Fibroblast of lung (primary cell): ENCODE measurements around the gene RNLS. TPM values are rescaled to one million over a fixed set of nuclear protein-coding genes. Genes with fewer than 3 reads are reported as not detected.

ENCODE experiments used
- DNase-seq, 2 donors: peaks; one replicate each; pipeline versions ENCODE4 v3.0.0 to v3.0.0-alpha.2; 2010; ENCODE audit warnings: low read depth in 2 of 2
- H2AFZ ChIP-seq: 2 replicates; pipeline ENCODE4 v1.5.1; 2012; ENCODE audit warnings: low read length, control low read depth, inconsistent platforms
- H3K27ac ChIP-seq: 2 replicates; pipeline ENCODE4 v1.5.1; 2011; ENCODE audit warnings: low read length, control low read depth; ENCODE audit not compliant: insufficient read depth
- H3K27me3 ChIP-seq: 2 replicates; pipeline ENCODE4 v1.5.1; 2011; ENCODE audit warnings: mild to moderate bottlenecking, low read length; ENCODE audit not compliant: control insufficient read depth, insufficient read depth
- H3K36me3 ChIP-seq: 2 replicates; pipeline ENCODE4 v1.5.1; 2011; ENCODE audit warnings: low read length; ENCODE audit not compliant: control insufficient read depth, insufficient read depth
- H3K4me1 ChIP-seq: 2 replicates; pipeline ENCODE4 v1.5.1; 2011; ENCODE audit warnings: low read length; ENCODE audit not compliant: control insufficient read depth, insufficient read depth; ENCODE audit errors: extremely low read depth
- H3K4me2 ChIP-seq: 2 replicates; pipeline ENCODE4 v1.5.1; 2011; ENCODE audit warnings: low read length, control low read depth; ENCODE audit not compliant: insufficient read depth; ENCODE audit errors: extremely low read depth
- H3K4me3 ChIP-seq, 4 experiments: fragments of 200-600 bp in 1 of 4; sonication (generic) in 1 of 4; replicated peaks in 1 of 4; 2 replicates each; pipeline ENCODE4 v1.5.1; 2011 to 2016; ENCODE audit warnings: low read length in 4 of 4, low read depth in 3 of 4, mild to moderate bottlenecking in 3 of 4, control low read depth in 2 of 4, inconsistent platforms in 1 of 4, mixed read lengths in 1 of 4; ENCODE audit not compliant: insufficient read depth in 1 of 4; ENCODE audit errors: control extremely low read depth in 1 of 4
- H3K79me2 ChIP-seq: 2 replicates; pipeline ENCODE4 v1.5.1; 2012; ENCODE audit warnings: mild to moderate bottlenecking, low read length, inconsistent platforms; ENCODE audit not compliant: control insufficient read depth, insufficient read depth
- H3K9ac ChIP-seq: 2 replicates; pipeline ENCODE4 v1.5.1; 2011; ENCODE audit warnings: mild to moderate bottlenecking, low read length, control low read depth; ENCODE audit not compliant: insufficient read depth
- H3K9me3 ChIP-seq: 2 replicates; pipeline ENCODE4 v1.5.1; 2012; ENCODE audit warnings: low read depth, low read length; ENCODE audit not compliant: control insufficient read depth, insufficient read depth
- H4K20me1 ChIP-seq: 2 replicates; pipeline ENCODE4 v1.5.1; 2011; ENCODE audit warnings: low read length; ENCODE audit not compliant: control insufficient read depth, insufficient read depth; ENCODE audit errors: extremely low read depth
- EZH2 ChIP-seq: IDR thresholded peaks from 2 replicates; pipeline ENCODE4 v1.5.1; 2012; ENCODE audit warnings: low read length, control low read depth, mild to moderate bottlenecking; ENCODE audit errors: missing control alignments
- polyA plus RNA-seq, 2 donors: library from polyadenylated mRNA; depleted of rRNA in 1 of 2; stranded (reverse) in 1 of 2; unstranded in 1 of 2; fragments of >200 nt; gene quantifications; 2 replicates each; pipeline ENCODE4 v1.2.1, GENCODE V29; 2011 to 2012; ENCODE audit warnings: missing spikeins in 1 of 2
- total RNA-seq: library from RNA; depleted of rRNA; stranded (reverse); fragments of >200 nt; gene quantifications from 2 replicates; pipeline ENCODE4 v1.2.1, GENCODE V29; 2014
- TF ChIP-seq, protein P1 (sequence below), 2 donors: IDR thresholded peaks in 1 of 2; conservative IDR thresholded peaks in 1 of 2; 1 replicate in 1 of 2; 2 replicates in 1 of 2; pipeline ENCODE4 v1.5.1; 2011 to 2012; ENCODE audit warnings: low read length in 2 of 2, control low read depth in 1 of 2, inconsistent platforms in 1 of 2, low read depth in 1 of 2, mild to moderate bottlenecking in 1 of 2

The RNLS gene
- total and polyA plus RNA-seq, 2 donors (not counting 1 experiment from before 2014, with no cell fraction given): 16.5 to 18.4 TPM

- H3K4me2 ChIP-seq: no peak overlapping the region
- no peak overlapping the region for H3K4me3 ChIP-seq
- H4K20me1 ChIP-seq: no peaks in the 10 kb centered on the region
- H3K79me2 ChIP-seq: no peaks in the 10 kb centered on the region
- H3K27ac ChIP-seq: no peak overlapping the region
- no peak overlapping the region for H2AFZ ChIP-seq
- H3K27me3 ChIP-seq: no peaks in the 10 kb centered on the region
- peaks cover 7% of the 10 kb centered on the region for H3K4me1 ChIP-seq
- no peaks in the 10 kb centered on the region for H3K36me3 ChIP-seq
- no peak overlapping the region for H3K9ac ChIP-seq
- no peaks in the 10 kb centered on the region for H3K9me3 ChIP-seq
- no peak for TF ChIP-seq EZH2
- TF ChIP-seq, protein P1, sequence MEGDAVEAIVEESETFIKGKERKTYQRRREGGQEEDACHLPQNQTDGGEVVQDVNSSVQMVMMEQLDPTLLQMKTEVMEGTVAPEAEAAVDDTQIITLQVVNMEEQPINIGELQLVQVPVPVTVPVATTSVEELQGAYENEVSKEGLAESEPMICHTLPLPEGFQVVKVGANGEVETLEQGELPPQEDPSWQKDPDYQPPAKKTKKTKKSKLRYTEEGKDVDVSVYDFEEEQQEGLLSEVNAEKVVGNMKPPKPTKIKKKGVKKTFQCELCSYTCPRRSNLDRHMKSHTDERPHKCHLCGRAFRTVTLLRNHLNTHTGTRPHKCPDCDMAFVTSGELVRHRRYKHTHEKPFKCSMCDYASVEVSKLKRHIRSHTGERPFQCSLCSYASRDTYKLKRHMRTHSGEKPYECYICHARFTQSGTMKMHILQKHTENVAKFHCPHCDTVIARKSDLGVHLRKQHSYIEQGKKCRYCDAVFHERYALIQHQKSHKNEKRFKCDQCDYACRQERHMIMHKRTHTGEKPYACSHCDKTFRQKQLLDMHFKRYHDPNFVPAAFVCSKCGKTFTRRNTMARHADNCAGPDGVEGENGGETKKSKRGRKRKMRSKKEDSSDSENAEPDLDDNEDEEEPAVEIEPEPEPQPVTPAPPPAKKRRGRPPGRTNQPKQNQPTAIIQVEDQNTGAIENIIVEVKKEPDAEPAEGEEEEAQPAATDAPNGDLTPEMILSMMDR (conservative IDR thresholded peaks at IDR 0.05 in 1 of 2, IDR thresholded peaks at IDR 0.05 in 1 of 2; ENCODE audit: low read depth in 1 of 2, low read length in 2 of 2): no peak
- DNase-seq: no peak
Measured at GRCh38 chr10:88230251-88230650, 352.9 kb downstream of the RNLS start.

DNA sequence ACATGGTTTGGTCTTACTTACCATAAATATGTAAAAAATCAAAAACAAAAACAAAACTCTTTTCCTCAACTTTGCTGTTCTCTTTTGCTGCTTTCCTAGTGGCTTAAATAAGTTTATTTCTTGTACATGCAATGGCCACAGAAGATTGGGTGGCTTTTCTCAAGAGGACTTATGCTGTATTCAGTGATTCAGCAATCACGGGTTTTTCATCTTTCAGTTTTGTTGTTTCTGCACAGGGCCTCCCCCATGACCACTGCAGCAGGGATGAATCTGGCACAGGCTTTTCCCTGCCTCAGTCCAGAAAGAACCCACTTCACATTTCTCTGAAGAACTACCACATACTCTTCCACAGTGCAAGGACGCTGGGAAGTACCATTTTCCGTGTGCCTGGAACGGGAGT, 355.0 kb downstream of the RNLS start:
- no peak overlapping the region for H3K4me3 ChIP-seq
- no peak for TF ChIP-seq EZH2
- TF ChIP-seq, protein P1 (conservative IDR thresholded peaks at IDR 0.05 in 1 of 2, IDR thresholded peaks at IDR 0.05 in 1 of 2; ENCODE audit: low read depth in 1 of 2, low read length in 2 of 2): no peak
- DNase-seq: no peak
- no peaks in the 10 kb centered on the region for H4K20me1 ChIP-seq
- H3K79me2 ChIP-seq: no peaks in the 10 kb centered on the region
- H3K36me3 ChIP-seq: no peaks in the 10 kb centered on the region
- no peaks in the 10 kb centered on the region for H3K9me3 ChIP-seq
- H3K4me1 ChIP-seq: peaks cover 7% of the 10 kb centered on the region
- H3K4me2 ChIP-seq: no peak overlapping the region
- H3K27me3 ChIP-seq: no peaks in the 10 kb centered on the region
- H2AFZ ChIP-seq: no peak overlapping the region
- H3K27ac ChIP-seq: no peak overlapping the region
- no peak overlapping the region for H3K9ac ChIP-seq

DNA sequence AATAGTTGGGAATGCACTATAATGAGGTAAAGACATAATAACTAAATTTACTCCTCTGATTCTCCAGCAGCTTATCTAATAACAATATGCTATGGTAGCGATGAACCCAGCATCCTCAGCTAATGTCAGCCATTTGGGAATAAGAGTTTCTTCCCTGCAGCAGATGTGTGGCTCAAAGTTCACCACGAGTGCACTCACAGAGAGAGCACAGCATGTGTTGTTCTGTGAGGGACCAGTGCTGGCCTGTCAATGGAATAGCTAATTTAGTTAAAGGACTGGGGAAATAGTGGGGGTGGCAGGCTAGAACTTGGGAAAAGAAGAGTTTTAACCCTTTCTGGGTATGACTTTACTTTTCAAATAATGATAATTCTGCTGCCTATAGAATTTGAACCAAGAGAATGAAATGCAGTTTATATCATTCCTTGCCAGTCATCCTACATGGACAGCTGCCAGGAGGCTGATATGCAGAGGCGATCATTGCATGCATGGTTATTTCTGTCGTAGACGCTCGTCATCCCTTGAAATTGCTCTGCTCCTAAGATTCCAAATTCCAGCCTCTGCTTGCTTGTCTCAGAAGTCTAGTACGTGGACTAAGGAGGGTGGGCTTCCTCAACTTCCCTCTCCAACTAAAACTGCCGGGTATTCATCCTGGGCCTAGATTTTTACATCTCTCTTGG, 355.6 kb downstream of the RNLS start:
- DNase-seq: peak; percentile 47 to 86
- H3K27me3 ChIP-seq: no peaks in the 10 kb centered on the region
- H3K4me2 ChIP-seq: peak overlapping the region; percentile 13
- no peaks in the 10 kb centered on the region for H3K79me2 ChIP-seq
- H2AFZ ChIP-seq: no peak overlapping the region
- H3K36me3 ChIP-seq: no peaks in the 10 kb centered on the region
- no peak overlapping the region for H3K4me3 ChIP-seq
- TF ChIP-seq, protein P1 (conservative IDR thresholded peaks at IDR 0.05 in 1 of 2, IDR thresholded peaks at IDR 0.05 in 1 of 2; ENCODE audit: low read depth in 1 of 2, low read length in 2 of 2): no peak
- TF ChIP-seq EZH2: no peak
- H3K27ac ChIP-seq: peak overlapping the region; percentile 24
- peaks cover 7% of the 10 kb centered on the region for H3K4me1 ChIP-seq
- H4K20me1 ChIP-seq: no peaks in the 10 kb centered on the region
- no peaks in the 10 kb centered on the region for H3K9me3 ChIP-seq
- no peak overlapping the region for H3K9ac ChIP-seq
